ENCODE results near the gene SEPTIN11. TPM values are rescaled to one million over a fixed set of nuclear protein-coding genes. Genes with fewer than 3 reads are reported as not detected.
A peak's percentile ranks its signal among the peaks of the same experiment; 100 is the strongest.

The SEPTIN11 gene
- total RNA-seq, 1 donor from 2014 or later, result 149 TPM

DNA sequence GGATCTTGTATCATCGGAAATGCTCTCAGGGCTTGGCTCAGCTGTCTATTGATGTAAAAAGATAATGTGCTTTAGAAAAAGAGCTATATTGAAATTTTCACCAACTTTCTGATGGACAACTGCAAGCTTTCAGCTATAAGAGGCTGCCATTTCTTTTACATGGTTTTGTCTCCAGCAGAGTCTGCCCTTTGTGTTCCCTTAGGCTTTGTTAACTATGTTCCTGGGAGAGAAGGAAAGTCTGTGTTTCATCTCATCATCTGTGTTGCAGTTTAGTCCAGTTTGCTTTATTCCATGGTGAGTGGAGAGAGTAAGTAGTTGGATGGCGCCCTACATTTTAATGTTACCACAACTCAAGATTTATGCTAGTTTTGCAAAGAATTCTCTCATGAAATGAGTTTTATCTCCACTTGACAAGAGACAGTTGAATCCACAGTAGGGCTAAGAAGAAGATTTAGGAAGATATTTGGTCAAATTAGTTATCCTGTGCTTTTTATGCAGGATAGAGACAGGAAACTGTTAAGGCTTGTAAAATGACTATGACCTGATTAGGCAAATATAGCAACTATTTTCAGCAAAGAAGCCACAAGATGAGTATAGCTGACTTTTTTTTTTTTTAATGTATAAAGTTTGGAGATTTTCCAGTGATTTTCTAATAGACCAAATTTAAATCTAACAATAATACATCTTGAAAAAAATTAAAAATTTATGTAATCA lies 16.5 kb downstream of the SEPTIN11 start:
- H3K4me1 Mint-ChIP-seq (ENCODE audit: unreplicated experiment), result peaks cover 29% of the 10 kb centered on the region
- H3K4me3 Mint-ChIP-seq, result no peak overlapping the region
- no peak overlapping the region for H3K27ac Mint-ChIP-seq

DNA sequence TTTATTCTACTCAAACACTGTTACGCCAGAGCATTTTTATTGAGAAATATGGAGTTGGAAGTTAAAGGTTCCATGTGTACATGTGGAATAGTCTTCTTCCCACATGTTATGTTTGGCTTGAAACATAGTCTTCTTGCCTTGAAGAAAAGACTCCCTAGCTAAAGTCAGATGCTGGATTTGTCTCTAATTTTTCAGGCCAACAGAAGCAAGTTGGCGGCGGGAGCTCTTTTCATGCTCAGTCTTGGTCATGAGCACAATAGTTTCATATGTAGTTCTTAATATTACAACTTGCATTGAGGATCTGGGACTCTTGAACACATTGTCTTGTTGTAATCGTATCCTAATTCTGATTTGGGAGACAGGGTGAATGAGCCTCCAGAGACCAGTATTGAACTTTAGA lies 19.4 kb downstream of the SEPTIN11 start:
- Mint-ChIP-seq H3K27ac (no peak overlapping the region), H3K36me3 (peaks cover 12% of the 10 kb centered on the region), H3K4me3 (no peak overlapping the region), H3K27me3 (no peaks in the 10 kb centered on the region), H3K4me1 (ENCODE audit: unreplicated experiment) (peaks cover 23% of the 10 kb centered on the region), H3K9me3 (no peaks in the 10 kb centered on the region)
- DNase-seq (ENCODE audit: extremely low spot score, unreplicated experiment), result no peak
- TF ChIP-seq, protein P1, sequence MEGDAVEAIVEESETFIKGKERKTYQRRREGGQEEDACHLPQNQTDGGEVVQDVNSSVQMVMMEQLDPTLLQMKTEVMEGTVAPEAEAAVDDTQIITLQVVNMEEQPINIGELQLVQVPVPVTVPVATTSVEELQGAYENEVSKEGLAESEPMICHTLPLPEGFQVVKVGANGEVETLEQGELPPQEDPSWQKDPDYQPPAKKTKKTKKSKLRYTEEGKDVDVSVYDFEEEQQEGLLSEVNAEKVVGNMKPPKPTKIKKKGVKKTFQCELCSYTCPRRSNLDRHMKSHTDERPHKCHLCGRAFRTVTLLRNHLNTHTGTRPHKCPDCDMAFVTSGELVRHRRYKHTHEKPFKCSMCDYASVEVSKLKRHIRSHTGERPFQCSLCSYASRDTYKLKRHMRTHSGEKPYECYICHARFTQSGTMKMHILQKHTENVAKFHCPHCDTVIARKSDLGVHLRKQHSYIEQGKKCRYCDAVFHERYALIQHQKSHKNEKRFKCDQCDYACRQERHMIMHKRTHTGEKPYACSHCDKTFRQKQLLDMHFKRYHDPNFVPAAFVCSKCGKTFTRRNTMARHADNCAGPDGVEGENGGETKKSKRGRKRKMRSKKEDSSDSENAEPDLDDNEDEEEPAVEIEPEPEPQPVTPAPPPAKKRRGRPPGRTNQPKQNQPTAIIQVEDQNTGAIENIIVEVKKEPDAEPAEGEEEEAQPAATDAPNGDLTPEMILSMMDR (conservative IDR thresholded peaks at IDR 0.05), result no peak

More for the DNA sequence above, 16.5 kb downstream of the SEPTIN11 start:
- Mint-ChIP-seq H3K9me3 (no peaks in the 10 kb centered on the region), H3K36me3 (peaks cover 17% of the 10 kb centered on the region), H3K27me3 (no peaks in the 10 kb centered on the region)
- TF ChIP-seq, protein P1 (conservative IDR thresholded peaks at IDR 0.05), result no peak
- no peak for DNase-seq (ENCODE audit: extremely low spot score, unreplicated experiment)

DNA sequence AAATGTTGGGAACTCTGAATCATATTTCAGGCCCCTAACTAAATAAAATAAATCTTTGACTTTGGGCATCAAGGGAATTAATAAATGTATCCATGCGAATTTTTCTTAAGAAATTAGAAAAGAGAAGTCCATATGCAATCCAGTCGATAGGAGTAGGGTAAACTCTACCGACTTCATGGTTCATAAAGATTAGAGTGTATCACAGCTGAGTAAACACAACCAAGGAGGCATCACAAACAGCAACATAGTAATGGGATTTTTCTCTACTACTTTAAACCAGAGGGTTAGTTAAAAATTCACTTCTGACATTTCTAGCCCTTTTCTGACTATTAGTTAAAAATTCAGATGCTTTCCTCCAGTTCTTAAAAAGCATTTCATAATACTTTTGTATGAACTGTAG lies 19.9 kb downstream of the SEPTIN11 start:
- Mint-ChIP-seq H3K36me3 (peaks cover 7% of the 10 kb centered on the region), H3K9me3 (no peaks in the 10 kb centered on the region), H3K4me3 (no peak overlapping the region), H3K27ac (no peak overlapping the region), H3K4me1 (ENCODE audit: unreplicated experiment) (peaks cover 23% of the 10 kb centered on the region), H3K27me3 (no peaks in the 10 kb centered on the region)
- TF ChIP-seq, protein P1 (conservative IDR thresholded peaks at IDR 0.05), result no peak
- DNase-seq (ENCODE audit: extremely low spot score, unreplicated experiment), result no peak

DNA sequence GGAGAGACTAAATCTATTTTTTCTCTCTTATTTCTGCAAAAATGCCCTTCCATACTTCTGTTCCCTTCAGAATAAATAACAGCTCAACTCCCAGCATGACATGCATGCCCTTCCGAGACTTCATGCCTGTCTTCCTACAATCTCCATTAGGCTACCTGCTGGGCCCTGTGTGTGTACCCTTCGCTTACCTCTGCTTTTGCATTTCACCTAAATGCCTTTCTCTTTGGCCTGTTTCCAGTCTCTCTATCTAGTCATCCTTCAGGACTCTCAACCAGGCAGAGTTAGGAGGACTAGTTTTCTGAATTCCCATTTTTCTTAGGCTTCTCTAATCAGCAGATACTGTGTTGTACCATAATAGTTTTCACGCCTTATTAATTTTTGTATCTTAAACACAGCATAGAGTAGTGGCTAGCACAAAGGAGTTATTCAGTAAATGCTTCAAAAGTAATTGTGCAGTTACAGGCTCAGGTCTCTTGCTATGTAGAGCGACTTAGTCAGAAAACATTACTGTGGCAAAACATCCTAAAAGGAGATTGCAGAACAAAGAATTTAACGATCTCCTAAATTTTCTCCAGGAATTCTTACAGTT lies 20.5 kb downstream of the SEPTIN11 start:
- Mint-ChIP-seq H3K27ac (no peak overlapping the region), H3K4me1 (ENCODE audit: unreplicated experiment) (peaks cover 23% of the 10 kb centered on the region), H3K27me3 (no peaks in the 10 kb centered on the region), H3K9me3 (no peaks in the 10 kb centered on the region), H3K36me3 (peaks cover 7% of the 10 kb centered on the region), H3K4me3 (peak overlapping the region; percentile 44)
- TF ChIP-seq, protein P1 (conservative IDR thresholded peaks at IDR 0.05), result no peak
- DNase-seq (ENCODE audit: extremely low spot score, unreplicated experiment), result no peak

DNA sequence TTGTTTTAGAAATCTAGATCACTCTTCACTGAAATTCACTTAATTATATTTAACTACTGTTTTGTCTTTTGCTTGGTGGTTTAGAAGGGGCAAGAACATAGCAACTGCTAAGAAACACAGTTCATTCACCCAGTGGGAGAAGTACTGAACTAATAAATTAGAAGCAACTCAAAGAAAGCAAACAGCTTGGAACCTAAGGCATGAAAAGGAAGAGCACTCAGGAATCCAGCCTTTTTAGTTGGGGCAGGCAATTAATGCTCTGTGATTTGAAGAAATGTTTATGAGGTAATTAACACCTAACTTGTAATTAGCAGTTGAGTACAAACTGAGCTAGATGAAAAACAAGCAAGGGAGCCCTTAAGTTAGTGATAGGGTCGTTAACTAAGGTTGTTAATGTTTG lies 22.8 kb downstream of the SEPTIN11 start:
- peaks cover 11% of the 10 kb centered on the region for H3K36me3 Mint-ChIP-seq
- H3K9me3 Mint-ChIP-seq, result no peaks in the 10 kb centered on the region
- H3K4me1 Mint-ChIP-seq (ENCODE audit: unreplicated experiment), result peaks cover 17% of the 10 kb centered on the region
- H3K27ac Mint-ChIP-seq, result no peak overlapping the region
- H3K27me3 Mint-ChIP-seq, result no peaks in the 10 kb centered on the region
- DNase-seq (ENCODE audit: extremely low spot score, unreplicated experiment), result no peak
- no peak overlapping the region for H3K4me3 Mint-ChIP-seq
- TF ChIP-seq, protein P1 (conservative IDR thresholded peaks at IDR 0.05), result no peak
